ENCODE measurements around the gene SLC29A1.
A peak's percentile ranks its signal among the peaks of the same experiment; 100 is the strongest.

SLC29A1 gene

GRCh38 chr6:44232676-44233566 lies 9.5 kb downstream of the SLC29A1 start:
- no peaks in the 10 kb centered on the region for H3K9me3 Mint-ChIP-seq
- H3K36me3 Mint-ChIP-seq (ENCODE audit: low read depth) = no peaks in the 10 kb centered on the region
- peaks cover 75% of the 10 kb centered on the region for H3K4me1 Mint-ChIP-seq (ENCODE audit: low read depth)
- no peaks in the 10 kb centered on the region for H3K27me3 Mint-ChIP-seq
- no peak overlapping the region for H3K4me3 Mint-ChIP-seq
- H3K27ac Mint-ChIP-seq = peak overlapping the region; percentile 68
- intact Hi-C loops (cut with micrococcal nuclease) = no loop called here

GRCh38 chr6:44233567-44234100 lies 10.2 kb downstream of the SLC29A1 start:
- Mint-ChIP-seq H3K27me3 (no peaks in the 10 kb centered on the region), H3K4me1 (ENCODE audit: low read depth) (peaks cover 78% of the 10 kb centered on the region), H3K27ac (peak overlapping the region; percentile 68), H3K36me3 (ENCODE audit: low read depth) (no peaks in the 10 kb centered on the region), H3K4me3 (no peak overlapping the region), H3K9me3 (no peaks in the 10 kb centered on the region)
- intact Hi-C loops (cut with micrococcal nuclease) = no loop called here

GRCh38 chr6:44234101-44235025 lies 11.0 kb downstream of the SLC29A1 start:
- peak overlapping the region; percentile 68 for H3K27ac Mint-ChIP-seq

GRCh38 chr6:44235269-44235668 lies 11.9 kb downstream of the SLC29A1 start:
- Mint-ChIP-seq H3K36me3 (ENCODE audit: low read depth) (no peaks in the 10 kb centered on the region), H3K27me3 (no peaks in the 10 kb centered on the region), H3K4me3 (no peak overlapping the region), H3K4me1 (ENCODE audit: low read depth) (peaks cover 70% of the 10 kb centered on the region), H3K9me3 (no peaks in the 10 kb centered on the region), H3K27ac (peak overlapping the region; percentile 18)
- intact Hi-C loops (cut with micrococcal nuclease) = no loop called here

More at GRCh38 chr6:44234101-44235025, 11.0 kb downstream of the SLC29A1 start:
- H3K4me3 Mint-ChIP-seq = no peak overlapping the region
- H3K27me3 Mint-ChIP-seq = no peaks in the 10 kb centered on the region
- H3K36me3 Mint-ChIP-seq (ENCODE audit: low read depth) = no peaks in the 10 kb centered on the region
- intact Hi-C loops (cut with micrococcal nuclease) = no loop called here
- H3K4me1 Mint-ChIP-seq (ENCODE audit: low read depth) = peaks cover 74% of the 10 kb centered on the region
- no peaks in the 10 kb centered on the region for H3K9me3 Mint-ChIP-seq

GRCh38 chr6:44235891-44236516 lies 12.6 kb downstream of the SLC29A1 start:
- intact Hi-C loops (cut with micrococcal nuclease) = loop anchor here (2.0 kb wide), 1 partner anchor 15 kb away; no protein-coding TSS in a partner anchor
- H3K27ac Mint-ChIP-seq = peak overlapping the region; percentile 18
- H3K4me3 Mint-ChIP-seq = no peak overlapping the region

GRCh38 chr6:44237021-44237812 lies 13.8 kb downstream of the SLC29A1 start:
- intact Hi-C loops (cut with micrococcal nuclease) = loop anchor here (2.0 kb wide), 1 partner anchor 16 kb away; no protein-coding TSS in a partner anchor
- Mint-ChIP-seq H3K27ac (peak overlapping the region; percentile 98), H3K27me3 (peaks cover 6% of the 10 kb centered on the region), H3K4me3 (peak overlapping the region; percentile 96), H3K36me3 (ENCODE audit: low read depth) (no peaks in the 10 kb centered on the region), H3K9me3 (no peaks in the 10 kb centered on the region), H3K4me1 (ENCODE audit: low read depth) (peaks cover 53% of the 10 kb centered on the region)

More at GRCh38 chr6:44235891-44236516, 12.6 kb downstream of the SLC29A1 start:
- Mint-ChIP-seq H3K27me3 (no peaks in the 10 kb centered on the region), H3K36me3 (ENCODE audit: low read depth) (no peaks in the 10 kb centered on the region), H3K9me3 (no peaks in the 10 kb centered on the region), H3K4me1 (ENCODE audit: low read depth) (peaks cover 65% of the 10 kb centered on the region)

GRCh38 chr6:44237813-44238433 lies 14.5 kb downstream of the SLC29A1 start:
- Mint-ChIP-seq H3K27me3 (peaks cover 6% of the 10 kb centered on the region), H3K4me3 (peak overlapping the region; percentile 96), H3K4me1 (ENCODE audit: low read depth) (peaks cover 46% of the 10 kb centered on the region), H3K9me3 (no peaks in the 10 kb centered on the region), H3K36me3 (ENCODE audit: low read depth) (no peaks in the 10 kb centered on the region), H3K27ac (peak overlapping the region; percentile 98)
- intact Hi-C loops (cut with micrococcal nuclease) = loop anchor here (1.0 to 2.0 kb wide), 2 partner anchors 17 to 66 kb away; no protein-coding TSS in a partner anchor

- peak overlapping the region; percentile 98 for H3K27ac Mint-ChIP-seq
- H3K4me1 Mint-ChIP-seq (ENCODE audit: low read depth) = peaks cover 38% of the 10 kb centered on the region
Measured at GRCh38 chr6:44238687-44239350, 15.4 kb downstream of the SLC29A1 start.

GRCh38 chr6:44243345-44243744 lies 19.9 kb downstream of the SLC29A1 start:
- intact Hi-C loops (cut with micrococcal nuclease) = no loop called here
- Mint-ChIP-seq H3K4me1 (ENCODE audit: low read depth) (peaks cover 27% of the 10 kb centered on the region), H3K27me3 (peaks cover 8% of the 10 kb centered on the region), H3K36me3 (ENCODE audit: low read depth) (peaks cover 22% of the 10 kb centered on the region), H3K4me3 (no peak overlapping the region), H3K9me3 (no peaks in the 10 kb centered on the region), H3K27ac (no peak overlapping the region)

More at GRCh38 chr6:44238687-44239350, 15.4 kb downstream of the SLC29A1 start:
- intact Hi-C loops (cut with micrococcal nuclease) = loop anchor here (1.0 kb wide), 1 partner anchor 67 kb away; no protein-coding TSS in a partner anchor
- H3K9me3 Mint-ChIP-seq = no peaks in the 10 kb centered on the region
- H3K27me3 Mint-ChIP-seq = peaks cover 6% of the 10 kb centered on the region
- H3K4me3 Mint-ChIP-seq = peak overlapping the region; percentile 20
- H3K36me3 Mint-ChIP-seq (ENCODE audit: low read depth) = no peaks in the 10 kb centered on the region

GRCh38 chr6:44245391-44245911 lies 22.1 kb downstream of the SLC29A1 start:
- H3K27me3 Mint-ChIP-seq = peaks cover 8% of the 10 kb centered on the region
- H3K4me3 Mint-ChIP-seq = peak overlapping the region; percentile 97
- intact Hi-C loops (cut with micrococcal nuclease) = no loop called here
- peaks cover 43% of the 10 kb centered on the region for H3K4me1 Mint-ChIP-seq (ENCODE audit: low read depth)
- peaks cover 43% of the 10 kb centered on the region for H3K36me3 Mint-ChIP-seq (ENCODE audit: low read depth)
- H3K27ac Mint-ChIP-seq = peak overlapping the region; percentile 92
- no peaks in the 10 kb centered on the region for H3K9me3 Mint-ChIP-seq

GRCh38 chr6:44245912-44246662 lies 22.7 kb downstream of the SLC29A1 start:
- peaks cover 50% of the 10 kb centered on the region for H3K36me3 Mint-ChIP-seq (ENCODE audit: low read depth)
- H3K4me3 Mint-ChIP-seq = peak overlapping the region; percentile 97
- intact Hi-C loops (cut with micrococcal nuclease) = no loop called here

More at GRCh38 chr6:44245912-44246662, 22.7 kb downstream of the SLC29A1 start:
- H3K4me1 Mint-ChIP-seq (ENCODE audit: low read depth) = peaks cover 44% of the 10 kb centered on the region
- H3K9me3 Mint-ChIP-seq = no peaks in the 10 kb centered on the region
- H3K27me3 Mint-ChIP-seq = peaks cover 8% of the 10 kb centered on the region
- H3K27ac Mint-ChIP-seq = peak overlapping the region; percentile 92
